GM18907 (cell line): ENCODE measurements around the gene ZSCAN31.
"Not testable (repeated sequence)": the region's sequence is repeated elsewhere in the genome, so short reads cannot be mapped to it uniquely, and the experiment has no call there.

Experiments used
- ATAC-seq: cut with Tn5 transposase; IDR thresholded peaks from one replicate; pipeline ENCODE4 v1.9.1; 2021; ENCODE audit warnings: mild to moderate bottlenecking, moderate library complexity; ENCODE audit not compliant: unreplicated experiment

Gene ZSCAN31

GRCh38 chr6:28323813-28324424 lies 12.0 kb downstream of the ZSCAN31 start:
- ATAC-seq: no peak

- no peak for ATAC-seq
These were observed 13.3 kb downstream of the ZSCAN31 start for GRCh38 chr6:28322661-28323060.

GRCh38 chr6:28317866-28318265 lies 18.1 kb downstream of the ZSCAN31 start:
- not testable (repeated sequence) for ATAC-seq

GRCh38 chr6:28315628-28316027 lies 20.3 kb downstream of the ZSCAN31 start:
- no peak for ATAC-seq

- no peak for ATAC-seq
These were observed 23.0 kb downstream of the ZSCAN31 start for GRCh38 chr6:28312939-28313338.

- no peak for ATAC-seq
These were observed 24.7 kb downstream of the ZSCAN31 start for GRCh38 chr6:28311139-28311823.

GRCh38 chr6:28306363-28306762 lies 29.6 kb downstream of the ZSCAN31 start:
- ATAC-seq: not testable (repeated sequence)

GRCh38 chr6:28303570-28303969 lies 32.4 kb downstream of the ZSCAN31 start:
- ATAC-seq: peak; percentile 92

- no peak for ATAC-seq
These were observed 39.4 kb downstream of the ZSCAN31 start for GRCh38 chr6:28296520-28297060.

GRCh38 chr6:28295326-28295725 lies 40.6 kb downstream of the ZSCAN31 start:
- ATAC-seq: no peak

GRCh38 chr6:28291573-28291972 lies 44.4 kb downstream of the ZSCAN31 start:
- ATAC-seq: no peak

GRCh38 chr6:28282926-28283325 lies 53.0 kb downstream of the ZSCAN31 start:
- no peak for ATAC-seq

GRCh38 chr6:28281288-28282064 lies 54.5 kb downstream of the ZSCAN31 start, which contains the start of gene PGBD1:
Gene PGBD1, plus strand, starts transcription at chr6:28281572. Its CDS starts 2,242 bp downstream, at chr6:28283814.
- ATAC-seq: peak; percentile 86

GRCh38 chr6:28280595-28281287 lies 55.2 kb downstream of the ZSCAN31 start:
- no peak for ATAC-seq

GRCh38 chr6:28277746-28278145 lies 58.2 kb downstream of the ZSCAN31 start:
- ATAC-seq: no peak

GRCh38 chr6:28274888-28275287 lies 61.1 kb downstream of the ZSCAN31 start:
- ATAC-seq: no peak
